Keratinocyte (primary cell): ENCODE measurements around the gene REELD1. TPM values are rescaled to one million over a fixed set of nuclear protein-coding genes. Genes with fewer than 3 reads are reported as not detected.

ENCODE experiments used
- DNase-seq: peaks from one replicate; pipeline ENCODE4 v3.0.0-alpha.2; 2011; ENCODE audit warnings: low read depth, missing footprints, low spot score
- FAIRE-seq: peaks from 2 replicates; lab custom pipeline; 2011; peaks lifted over from hg19 to GRCh38; lab: Jason Lieb, UNC
- H2AFZ ChIP-seq: 2 replicates; pipeline ENCODE4 v1.6.0; 2012; ENCODE audit warnings: low read length, control low read depth, inconsistent platforms; ENCODE audit not compliant: control insufficient read depth
- H3K27ac ChIP-seq: 2 replicates; pipeline ENCODE4 v1.5.1; 2011; ENCODE audit warnings: low read length; ENCODE audit not compliant: control insufficient read depth, insufficient read depth
- H3K27me3 ChIP-seq: 3 replicates; pipeline ENCODE4 v1.6.0; 2011; ENCODE audit warnings: low read length; ENCODE audit not compliant: control insufficient read depth, insufficient read depth; ENCODE audit errors: extremely low read depth
- H3K36me3 ChIP-seq, 2 experiments: 2 replicates in 1 of 2; 3 replicates in 1 of 2; pipeline ENCODE4 v1.5.1; 2011; ENCODE audit warnings: low read length in 2 of 2, mild to moderate bottlenecking in 1 of 2; ENCODE audit not compliant: control insufficient read depth in 2 of 2, insufficient read depth in 2 of 2; ENCODE audit errors: extremely low read depth in 1 of 2
- H3K4me1 ChIP-seq: 3 replicates; pipeline ENCODE4 v1.5.1; 2011; ENCODE audit warnings: low read length; ENCODE audit not compliant: control insufficient read depth, insufficient read depth; ENCODE audit errors: extremely low read depth
- H3K4me2 ChIP-seq: 3 replicates; pipeline ENCODE4 v1.6.0; 2011; ENCODE audit warnings: low read depth, low read length; ENCODE audit not compliant: control insufficient read depth, insufficient read depth; ENCODE audit errors: extremely low read depth
- H3K4me3 ChIP-seq, 3 experiments: fragments of 200-600 bp in 1 of 3; sonication (generic) in 1 of 3; 2 replicates in 2 of 3; 3 replicates in 1 of 3; pipeline ENCODE4 v1.5.1; 2011 to 2016; ENCODE audit warnings: low read length in 3 of 3, mild to moderate bottlenecking in 3 of 3, control low read depth in 2 of 3, inconsistent platforms in 1 of 3, low read depth in 1 of 3, mixed read lengths in 1 of 3, mixed run types in 1 of 3, moderate library complexity in 1 of 3; ENCODE audit not compliant: control insufficient read depth in 2 of 3, insufficient read depth in 2 of 3; ENCODE audit errors: extremely low read depth in 1 of 3
- H3K79me2 ChIP-seq: 2 replicates; pipeline ENCODE4 v1.6.0; 2012; ENCODE audit warnings: low read length; ENCODE audit not compliant: control insufficient read depth, insufficient read depth
- H3K9ac ChIP-seq: 3 replicates; pipeline ENCODE4 v1.6.0; 2011; ENCODE audit warnings: low read length; ENCODE audit not compliant: control insufficient read depth, insufficient read depth; ENCODE audit errors: extremely low read depth
- H3K9me1 ChIP-seq: 3 replicates; pipeline ENCODE4 v1.6.0; 2011; ENCODE audit warnings: low read length; ENCODE audit not compliant: control insufficient read depth, insufficient read depth; ENCODE audit errors: extremely low read depth
- H3K9me3 ChIP-seq: 2 replicates; pipeline ENCODE4 v1.5.1; 2012; ENCODE audit warnings: low read depth, low read length; ENCODE audit not compliant: control insufficient read depth
- H4K20me1 ChIP-seq: 3 replicates; pipeline ENCODE4 v1.6.0; 2011; ENCODE audit warnings: low read length; ENCODE audit not compliant: control insufficient read depth, insufficient read depth; ENCODE audit errors: extremely low read depth
- EZH2 ChIP-seq: IDR thresholded peaks from one replicate; pipeline ENCODE4 v1.6.1; 2012; ENCODE audit warnings: inconsistent platforms, mild to moderate bottlenecking, low read length, moderate library complexity
- dilution Hi-C: fragments of 300-500 bp; cut with MboI; formaldehyde crosslinking; loops from one replicate; pipeline ENCODE4 v1.7.0; 2020; ENCODE audit warnings: low sequenced_read_pairs; ENCODE audit not compliant: extremely low pct_ligation_motif_present
- polyA plus RNA-seq, 5 experiments: library from polyadenylated mRNA; depleted of rRNA in 3 of 5; stranded (reverse) in 3 of 5; stranded (forward) in 1 of 5; unstranded in 1 of 5; fragments of >200 nt; gene quantifications; 1 replicate in 1 of 5; 2 replicates in 3 of 5; 3 replicates in 1 of 5; pipeline versions ENCODE4 v1.2.1 to v1.2.3, GENCODE V29; 2011 to 2012; ENCODE audit warnings: missing spikeins in 2 of 5, low read depth in 1 of 5, low replicate concordance in 1 of 5
- TF ChIP-seq, protein P1 (sequence below), 3 experiments: IDR thresholded peaks in 1 of 3; conservative IDR thresholded peaks in 1 of 3; optimal IDR thresholded peaks in 1 of 3; 2 replicates in 2 of 3; 3 replicates in 1 of 3; pipeline versions ENCODE3 to v1.5.1; 2011; ENCODE audit warnings: low read length in 3 of 3, mild to moderate bottlenecking in 3 of 3, moderate library complexity in 2 of 3, control low read depth in 1 of 3, inconsistent platforms in 1 of 3; ENCODE audit not compliant: insufficient read depth in 2 of 3; ENCODE audit errors: extremely low read depth in 1 of 3

REELD1 gene
- polyA plus RNA-seq, 1 donor (not counting 4 experiments of a cell fraction or from before 2014, with no cell fraction given), result not detected

GRCh38 chr4:146202665-146203064, 11.7 kb upstream of the REELD1 start:
- no peak overlapping the region for H3K4me2 ChIP-seq
- FAIRE-seq (no peak), DNase-seq (no peak)
- H2AFZ ChIP-seq, result no peak overlapping the region
- no peaks in the 10 kb centered on the region for H3K27me3 ChIP-seq
- H4K20me1 ChIP-seq, result no peaks in the 10 kb centered on the region
- dilution Hi-C loops, result no loop called here
- no peaks in the 10 kb centered on the region for H3K4me1 ChIP-seq
- no peaks in the 10 kb centered on the region for H3K36me3 ChIP-seq
- H3K9me1 ChIP-seq, result no peaks in the 10 kb centered on the region
- no peaks in the 10 kb centered on the region for H3K9me3 ChIP-seq
- TF ChIP-seq, protein P1, sequence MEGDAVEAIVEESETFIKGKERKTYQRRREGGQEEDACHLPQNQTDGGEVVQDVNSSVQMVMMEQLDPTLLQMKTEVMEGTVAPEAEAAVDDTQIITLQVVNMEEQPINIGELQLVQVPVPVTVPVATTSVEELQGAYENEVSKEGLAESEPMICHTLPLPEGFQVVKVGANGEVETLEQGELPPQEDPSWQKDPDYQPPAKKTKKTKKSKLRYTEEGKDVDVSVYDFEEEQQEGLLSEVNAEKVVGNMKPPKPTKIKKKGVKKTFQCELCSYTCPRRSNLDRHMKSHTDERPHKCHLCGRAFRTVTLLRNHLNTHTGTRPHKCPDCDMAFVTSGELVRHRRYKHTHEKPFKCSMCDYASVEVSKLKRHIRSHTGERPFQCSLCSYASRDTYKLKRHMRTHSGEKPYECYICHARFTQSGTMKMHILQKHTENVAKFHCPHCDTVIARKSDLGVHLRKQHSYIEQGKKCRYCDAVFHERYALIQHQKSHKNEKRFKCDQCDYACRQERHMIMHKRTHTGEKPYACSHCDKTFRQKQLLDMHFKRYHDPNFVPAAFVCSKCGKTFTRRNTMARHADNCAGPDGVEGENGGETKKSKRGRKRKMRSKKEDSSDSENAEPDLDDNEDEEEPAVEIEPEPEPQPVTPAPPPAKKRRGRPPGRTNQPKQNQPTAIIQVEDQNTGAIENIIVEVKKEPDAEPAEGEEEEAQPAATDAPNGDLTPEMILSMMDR (optimal IDR thresholded peaks at IDR 0.05 in 1 of 3, IDR thresholded peaks at IDR 0.05 in 1 of 3, conservative IDR thresholded peaks at IDR 0.05 in 1 of 3; ENCODE audit: extremely low read depth in 1 of 3, insufficient read depth in 2 of 3, low read length in 3 of 3), result no peak
- TF ChIP-seq EZH2, result no peak
- H3K9ac ChIP-seq, result no peak overlapping the region
- no peak overlapping the region for H3K27ac ChIP-seq
- H3K79me2 ChIP-seq, result no peaks in the 10 kb centered on the region
- H3K4me3 ChIP-seq, result no peak overlapping the region

- no peak overlapping the region for H3K4me2 ChIP-seq
- H4K20me1 ChIP-seq, result no peaks in the 10 kb centered on the region
- FAIRE-seq (no peak), DNase-seq (no peak)
- H3K4me1 ChIP-seq, result no peaks in the 10 kb centered on the region
- H3K36me3 ChIP-seq, result no peaks in the 10 kb centered on the region
- H3K4me3 ChIP-seq, result no peak overlapping the region
- no peak overlapping the region for H2AFZ ChIP-seq
- no peak overlapping the region for H3K9ac ChIP-seq
- H3K9me3 ChIP-seq, result no peaks in the 10 kb centered on the region
- no peak for TF ChIP-seq EZH2
- TF ChIP-seq, protein P1 (optimal IDR thresholded peaks at IDR 0.05 in 1 of 3, IDR thresholded peaks at IDR 0.05 in 1 of 3, conservative IDR thresholded peaks at IDR 0.05 in 1 of 3; ENCODE audit: extremely low read depth in 1 of 3, insufficient read depth in 2 of 3, low read length in 3 of 3), result no peak
- H3K79me2 ChIP-seq, result no peaks in the 10 kb centered on the region
- H3K27ac ChIP-seq, result no peak overlapping the region
- H3K27me3 ChIP-seq, result no peaks in the 10 kb centered on the region
- no peaks in the 10 kb centered on the region for H3K9me1 ChIP-seq
- dilution Hi-C loops, result no loop called here
Observed at GRCh38 chr4:146207410-146207809, 6.9 kb upstream of the REELD1 start.
